Upper lobe of left lung (tissue), 6 donors: ENCODE data around the gene PDE6H. TPM values are rescaled to one million over a fixed set of nuclear protein-coding genes. Genes with fewer than 3 reads are reported as not detected.

Source experiments
- ATAC-seq, 2 donors: fragments of 200-7000 bp; cut with Tn5 transposase; one replicate each; pipeline ENCODE4 v1.9.1; 2022; ENCODE audit warnings: mild to moderate bottlenecking in 2 of 2, moderate library complexity in 2 of 2; ENCODE audit not compliant: low FRiP score in 2 of 2
- DNase-seq, 2 donors: peaks; one replicate each; pipeline ENCODE4 v3.0.0-alpha.2; 2019 to 2020
- H3K27ac ChIP-seq, 4 donors: fragments of 200-600 bp; sonication (generic); one replicate each; pipeline ENCODE4 v1.5.1; 2016 to 2019
- H3K27me3 ChIP-seq, 4 donors: fragments of 200-600 bp; sonication (generic); one replicate each; pipeline ENCODE4 v1.5.1; 2017 to 2019
- H3K36me3 ChIP-seq, 4 donors: fragments of 200-600 bp; sonication (generic); one replicate each; pipeline ENCODE4 v1.5.1; 2016 to 2019
- H3K4me1 ChIP-seq, 4 donors: fragments of 200-600 bp; sonication (generic); one replicate each; pipeline ENCODE4 v1.5.1; 2018 to 2019
- H3K4me3 ChIP-seq, 4 donors: fragments of 200-600 bp; sonication (generic); one replicate each; pipeline ENCODE4 v1.5.1; 2017 to 2019; ENCODE audit warnings: mild to moderate bottlenecking in 2 of 4, moderate library complexity in 1 of 4
- H3K9me3 ChIP-seq, 4 donors: fragments of 200-600 bp; sonication (generic); one replicate each; pipeline ENCODE4 v1.5.1; 2018 to 2019
- EP300 ChIP-seq, 4 donors: sonication (generic); formaldehyde crosslinking; IDR thresholded peaks; one replicate each; pipeline ENCODE4 v1.5.1; 2017; ENCODE audit warnings: antibody characterized with exemption in 4 of 4, control low read depth in 2 of 4
- POLR2A ChIP-seq, 4 donors: fragments of 450-650 bp; IDR thresholded peaks; one replicate each; pipeline ENCODE4 v1.5.1; 2016 to 2017; ENCODE audit warnings: antibody characterized with exemption in 4 of 4, mild to moderate bottlenecking in 2 of 4
- POLR2AphosphoS5 ChIP-seq, 2 donors: sonication (generic); formaldehyde crosslinking; IDR thresholded peaks; one replicate each; pipeline ENCODE4 v1.5.1; 2017; ENCODE audit warnings: antibody characterized with exemption in 2 of 2
- WGBS, 2 donors: methylation state at CpG; one replicate each; pipeline ENCODE4 v1.1.5; 2017 to 2018; 5-methylcytosine and 5-hydroxymethylcytosine counted together
- total RNA-seq, 6 donors: library from RNA; depleted of rRNA in 4 of 6; stranded (reverse); fragments of >200 nt in 4 of 6; gene quantifications; one replicate each; pipeline versions ENCODE4 v1.1.0 to v1.2.1, GENCODE V29; 2016 to 2021
- TF ChIP-seq, protein P1 (sequence below), 6 experiments: fragments of 450-650 bp in 4 of 6; fragments of 200-600 bp in 2 of 6; sonication (generic) in 2 of 6; IDR thresholded peaks; one replicate each; pipeline ENCODE4 v1.5.1; 2016 to 2019; ENCODE audit warnings: antibody characterized with exemption in 6 of 6
- donor health status: DM: no; HTN: no; CAD: no; lungs with moderate emphysema.
- donor health status: DM: no; HTN: yes; CAD: no; lungs with severe emphysema.

PDE6H gene
- total RNA-seq, 6 donors from 2014 or later, result not detected

DNA sequence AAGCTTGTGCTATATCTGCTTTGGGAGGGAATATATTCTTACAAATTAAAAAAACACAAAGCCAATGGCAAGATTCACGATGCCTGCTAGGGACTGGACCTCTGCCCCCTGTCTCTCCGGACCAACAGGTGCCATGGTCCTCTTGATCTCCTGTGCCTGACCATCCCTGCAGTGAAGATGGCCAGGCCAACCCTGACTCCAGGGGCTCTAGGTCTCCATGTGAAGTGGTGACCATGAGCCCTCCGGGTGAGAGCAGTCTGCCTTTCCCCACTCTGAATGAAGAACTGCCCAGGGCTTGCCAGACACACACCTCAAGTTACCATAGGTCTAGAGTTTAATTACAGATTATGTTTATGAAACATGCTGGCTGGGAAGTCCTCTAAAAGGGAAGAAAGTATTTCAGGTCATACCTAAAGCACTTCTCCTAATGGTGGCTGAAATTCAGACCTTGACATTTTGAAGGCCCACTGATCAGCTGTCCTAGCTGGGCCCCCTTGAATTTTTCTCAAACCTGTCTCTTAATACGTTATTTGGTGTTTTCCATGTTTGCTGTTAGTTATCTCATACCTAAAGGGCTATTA, 12.8 kb upstream of the PDE6H start:
- H3K4me3 ChIP-seq, result peak overlapping the region in 3 of 4 donors; percentile 39 to 54 (median 49)
- H3K4me1 ChIP-seq, result peaks cover 32 to 61% (median 50%) of the 10 kb centered on the region in 4 donors
- no peaks in the 10 kb centered on the region for H3K36me3 ChIP-seq
- H3K27me3 ChIP-seq, result no peaks in the 10 kb centered on the region
- DNase-seq, result no peak
- H3K27ac ChIP-seq, result peak overlapping the region; percentile 81 to 91 (median 85)
- no peak for ATAC-seq
- WGBS, 2 donors, result 54 to 60% methylated on average over 3 to 4 of the region's 4 CpGs
- no peak for TF ChIP-seq POLR2A (IDR thresholded peaks at IDR 0.05)
- no peak for TF ChIP-seq POLR2AphosphoS5 (IDR thresholded peaks at IDR 0.05)
- TF ChIP-seq EP300 (IDR thresholded peaks at IDR 0.05), result no peak
- TF ChIP-seq, protein P1, sequence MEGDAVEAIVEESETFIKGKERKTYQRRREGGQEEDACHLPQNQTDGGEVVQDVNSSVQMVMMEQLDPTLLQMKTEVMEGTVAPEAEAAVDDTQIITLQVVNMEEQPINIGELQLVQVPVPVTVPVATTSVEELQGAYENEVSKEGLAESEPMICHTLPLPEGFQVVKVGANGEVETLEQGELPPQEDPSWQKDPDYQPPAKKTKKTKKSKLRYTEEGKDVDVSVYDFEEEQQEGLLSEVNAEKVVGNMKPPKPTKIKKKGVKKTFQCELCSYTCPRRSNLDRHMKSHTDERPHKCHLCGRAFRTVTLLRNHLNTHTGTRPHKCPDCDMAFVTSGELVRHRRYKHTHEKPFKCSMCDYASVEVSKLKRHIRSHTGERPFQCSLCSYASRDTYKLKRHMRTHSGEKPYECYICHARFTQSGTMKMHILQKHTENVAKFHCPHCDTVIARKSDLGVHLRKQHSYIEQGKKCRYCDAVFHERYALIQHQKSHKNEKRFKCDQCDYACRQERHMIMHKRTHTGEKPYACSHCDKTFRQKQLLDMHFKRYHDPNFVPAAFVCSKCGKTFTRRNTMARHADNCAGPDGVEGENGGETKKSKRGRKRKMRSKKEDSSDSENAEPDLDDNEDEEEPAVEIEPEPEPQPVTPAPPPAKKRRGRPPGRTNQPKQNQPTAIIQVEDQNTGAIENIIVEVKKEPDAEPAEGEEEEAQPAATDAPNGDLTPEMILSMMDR (IDR thresholded peaks at IDR 0.05), result no peak
- H3K9me3 ChIP-seq, result no peaks in the 10 kb centered on the region

DNA sequence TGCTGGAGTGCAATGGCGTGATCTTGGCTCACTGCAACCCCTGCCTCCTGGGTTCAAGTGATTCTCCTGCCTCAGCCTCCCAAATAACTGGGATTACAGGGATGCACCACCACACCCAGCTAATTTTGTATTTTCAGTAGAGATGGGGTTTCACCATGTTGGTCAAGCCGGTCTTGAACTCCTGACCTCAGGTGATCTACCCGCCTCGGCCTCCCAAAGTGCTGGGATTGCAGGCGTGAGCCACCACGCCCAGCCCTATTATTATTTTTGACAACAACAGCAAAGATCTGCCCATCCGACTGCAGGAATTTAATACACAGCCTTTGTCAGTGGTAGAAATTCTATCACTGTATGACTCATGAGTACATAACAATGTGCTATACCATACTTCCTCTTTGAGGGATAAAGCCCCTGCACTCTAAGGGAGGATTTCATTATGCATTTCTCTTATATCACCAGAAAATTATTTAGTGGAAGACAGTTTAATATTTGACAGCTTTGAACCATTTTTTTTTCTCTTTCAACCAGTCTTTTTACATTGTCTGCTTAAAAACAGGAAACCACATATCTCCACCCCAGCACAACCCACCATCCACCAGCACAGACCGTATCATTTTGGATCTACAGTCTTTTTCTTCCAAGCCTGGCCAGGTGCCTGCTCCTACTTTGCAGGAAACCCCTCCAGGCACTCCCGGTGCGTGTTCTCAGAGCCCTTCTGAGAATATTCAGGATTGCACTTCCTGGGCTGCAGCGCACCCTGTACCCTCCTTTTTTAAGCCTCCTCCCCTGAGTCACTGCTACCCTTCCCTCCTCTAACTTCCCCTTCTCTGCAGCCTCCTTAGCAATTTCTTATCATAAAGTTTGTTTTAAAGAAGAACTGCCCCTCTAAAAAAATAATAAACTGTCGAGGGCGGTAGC, 12.0 kb upstream of the PDE6H start:
- Histone ChIP-seq H3K9me3 (no peaks in the 10 kb centered on the region), H3K27ac (peak overlapping the region; percentile 81 to 91 (median 85)), H3K4me3 (peak overlapping the region; percentile 39 to 54 (median 45)), H3K36me3 (no peaks in the 10 kb centered on the region), H3K27me3 (no peaks in the 10 kb centered on the region), H3K4me1 (peaks cover 26 to 53% (median 44%) of the 10 kb centered on the region in 4 donors)
- peak; percentile 83 to 85 for ATAC-seq
- 26 to 31% methylated on average over 13 of the region's 13 CpGs for WGBS, 2 donors
- peak in 1 of 2 donors; percentile 61 for DNase-seq
- TF ChIP-seq, protein P1 (IDR thresholded peaks at IDR 0.05), result no peak
- TF ChIP-seq POLR2AphosphoS5 (IDR thresholded peaks at IDR 0.05), result peak in 1 of 2 donors; percentile 7
- peak in 1 of 4 donors; percentile 32 for TF ChIP-seq POLR2A (IDR thresholded peaks at IDR 0.05)
- TF ChIP-seq EP300 (IDR thresholded peaks at IDR 0.05), result no peak

DNA sequence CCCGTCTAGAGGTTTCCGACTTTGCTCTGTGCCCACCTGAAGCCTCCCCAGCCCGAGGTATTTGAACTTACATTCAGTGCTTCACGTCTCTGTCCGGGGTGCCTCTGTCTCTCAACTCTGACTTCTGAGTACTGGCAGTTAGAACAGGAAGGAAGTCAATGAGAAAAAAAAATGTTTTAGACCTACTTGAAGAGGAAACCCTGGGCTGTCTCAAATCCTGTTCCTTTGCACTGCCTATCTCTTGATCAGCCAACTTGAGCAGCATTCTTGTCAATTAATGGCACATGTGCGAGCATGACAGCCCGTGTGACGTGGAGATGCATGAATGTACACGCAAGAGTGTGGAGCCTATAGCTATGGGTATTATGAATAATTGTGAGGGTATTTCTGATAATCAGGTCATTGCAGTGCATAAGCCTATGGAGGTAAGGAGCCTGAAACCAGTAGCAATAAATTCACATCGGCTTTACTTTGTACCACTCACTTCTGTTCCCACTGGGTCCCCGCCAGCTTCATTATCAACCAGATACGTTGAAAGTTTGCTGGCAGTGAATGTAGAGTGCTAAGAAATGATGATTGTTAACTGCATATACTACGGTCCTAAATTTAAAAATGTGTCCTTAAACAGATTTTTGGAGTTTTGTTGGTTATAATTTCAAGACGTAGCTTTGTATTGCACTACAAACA, 11.2 kb upstream of the PDE6H start, which contains the start of gene ARHGDIB:
Gene ARHGDIB (minus strand): TSS at position 136 of the 687 bp plus-strand sequence. CDS start 10,889 bp downstream, outside the sequence.
- 23 to 26% methylated on average over 14 of the region's 14 CpGs for WGBS, 2 donors
- H3K36me3 ChIP-seq, result no peaks in the 10 kb centered on the region
- TF ChIP-seq EP300 (IDR thresholded peaks at IDR 0.05) (no peak), POLR2A (IDR thresholded peaks at IDR 0.05) (peak in 2 of 4 donors; percentile 21 to 70), POLR2AphosphoS5 (IDR thresholded peaks at IDR 0.05) (peak in 1 of 2 donors; percentile 40)
- TF ChIP-seq, protein P1 (IDR thresholded peaks at IDR 0.05), result no peak
- no peaks in the 10 kb centered on the region for H3K9me3 ChIP-seq
- H3K4me3 ChIP-seq, result peak within 1 kb of the TSS; percentile 39 to 54 (median 45)
- peak; percentile 85 for ATAC-seq
- DNase-seq, result peak in 1 of 2 donors; percentile 62
- no peaks in the 10 kb centered on the region for H3K27me3 ChIP-seq
- peak within 1 kb of the TSS; percentile 81 to 91 (median 85) for H3K27ac ChIP-seq
- peaks cover 20 to 45% (median 36%) of the 10 kb centered on the region in 4 donors for H3K4me1 ChIP-seq

DNA sequence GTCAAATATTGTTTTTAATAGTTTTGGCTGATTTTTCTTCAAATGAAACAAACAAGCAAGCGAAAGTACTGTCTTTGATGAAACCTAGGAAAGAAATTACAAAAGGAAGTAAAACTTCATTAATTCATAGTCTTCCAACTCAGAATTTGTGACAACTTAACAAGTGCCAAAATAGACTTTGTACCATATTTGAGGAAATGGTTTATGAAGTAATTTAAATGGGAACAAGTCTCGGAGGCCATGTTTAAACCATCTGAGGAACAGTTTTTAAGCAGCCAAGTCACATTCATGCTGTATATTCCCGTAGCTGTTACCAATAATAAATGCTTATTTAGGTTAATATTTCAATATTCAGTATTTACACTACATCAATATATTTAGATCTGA, 10.7 kb upstream of the PDE6H start:
- H3K27me3 ChIP-seq, result no peaks in the 10 kb centered on the region
- 53 to 55% methylated on average over 3 of the region's 3 CpGs for WGBS, 2 donors
- no peaks in the 10 kb centered on the region for H3K36me3 ChIP-seq
- ATAC-seq (no peak), DNase-seq (no peak)
- peak overlapping the region in 3 of 4 donors; percentile 39 to 54 (median 49) for H3K4me3 ChIP-seq
- H3K4me1 ChIP-seq, result peaks cover 15 to 40% (median 31%) of the 10 kb centered on the region in 4 donors
- H3K9me3 ChIP-seq, result no peaks in the 10 kb centered on the region
- H3K27ac ChIP-seq, result peak overlapping the region; percentile 81 to 91 (median 85)
- no peak for TF ChIP-seq POLR2A (IDR thresholded peaks at IDR 0.05)
- TF ChIP-seq POLR2AphosphoS5 (IDR thresholded peaks at IDR 0.05), result no peak
- TF ChIP-seq, protein P1 (IDR thresholded peaks at IDR 0.05), result no peak
- no peak for TF ChIP-seq EP300 (IDR thresholded peaks at IDR 0.05)
